HepG2 (cell line): ENCODE results near the gene LARP1. TPM values are rescaled to one million over a fixed set of nuclear protein-coding genes. Genes with fewer than 3 reads are reported as not detected.

Experiments used
- ATF7 ChIP-seq, 2 experiments: fragments of 450-650 bp in 1 of 2; sonication (generic) in 1 of 2; formaldehyde crosslinking in 1 of 2; IDR thresholded peaks; 2 replicates each; pipeline versions ENCODE4 v1.4.0 to v1.6.1; 2016 to 2020; ENCODE audit warnings: antibody characterized with exemption in 1 of 2, mild to moderate bottlenecking in 1 of 2, missing genetic modification reagents in 1 of 2
- CAMTA2 ChIP-seq: sonication (generic); formaldehyde crosslinking; IDR thresholded peaks from 2 replicates; pipeline ENCODE4 v1.4.0; 2020; ENCODE audit warnings: mild to moderate bottlenecking, missing genetic modification reagents, borderline replicate concordance
- CEBPG ChIP-seq: IDR thresholded peaks from 2 replicates; pipeline ENCODE4 v1.6.1; 2016
- CHD2 ChIP-seq: IDR thresholded peaks from 2 replicates; pipeline ENCODE4 v1.6.1; 2011; ENCODE audit warnings: low read depth, low read length, improper control_type of control experiment
- ESRRA ChIP-seq: sonication (generic); formaldehyde crosslinking; IDR thresholded peaks from 2 replicates; pipeline ENCODE4 v1.5.1; 2020; ENCODE audit warnings: mild to moderate bottlenecking, low read depth, missing genetic modification reagents
- HOXA5 ChIP-seq: sonication (generic); formaldehyde crosslinking; IDR thresholded peaks from 2 replicates; pipeline ENCODE4 v1.4.0; 2020; ENCODE audit warnings: missing genetic modification reagents
- KLF9 ChIP-seq: IDR thresholded peaks from 2 replicates; pipeline ENCODE4 v1.6.1; 2016; ENCODE audit warnings: low read depth
- NONO ChIP-seq, 2 experiments: fragments of 450-650 bp in 1 of 2; sonication (generic) in 1 of 2; formaldehyde crosslinking in 1 of 2; IDR thresholded peaks in 1 of 2; conservative IDR thresholded peaks in 1 of 2; 2 replicates each; pipeline versions ENCODE4 v1.6.1 to v1.8.0; 2017 to 2022; ENCODE audit warnings: mild to moderate bottlenecking in 1 of 2, missing genetic modification reagents in 1 of 2, moderate library complexity in 1 of 2
- PHF5A ChIP-seq: IDR thresholded peaks from one replicate; pipeline ENCODE4 v1.6.1; 2018; ENCODE audit warnings: low read depth, missing genetic modification reagents; ENCODE audit not compliant: unreplicated experiment
- PLRG1 ChIP-seq: fragments of 450-650 bp; conservative IDR thresholded peaks from 2 replicates; pipeline ENCODE4 v1.6.1; 2016
- SMYD3 ChIP-seq: sonication (generic); formaldehyde crosslinking; IDR thresholded peaks from 2 replicates; pipeline ENCODE4 v1.8.1; 2023; ENCODE audit warnings: mild to moderate bottlenecking, missing genetic modification reagents
- SRSF1 ChIP-seq: fragments of 200-400 bp; formaldehyde crosslinking; optimal IDR thresholded peaks from 2 replicates; pipeline ENCODE3; 2017; ENCODE audit warnings: mild to moderate bottlenecking, low read depth, low read length, moderate library complexity
- XRCC5 ChIP-seq: fragments of 200-400 bp; formaldehyde crosslinking; optimal IDR thresholded peaks from 2 replicates; pipeline ENCODE3; 2017; ENCODE audit warnings: mild to moderate bottlenecking, low read length
- ZBED4 ChIP-seq: sonication (generic); formaldehyde crosslinking; IDR thresholded peaks from 2 replicates; pipeline ENCODE4 v1.4.0; 2020; ENCODE audit warnings: missing genetic modification reagents, borderline replicate concordance
- ZBTB2 ChIP-seq: sonication (generic); formaldehyde crosslinking; IDR thresholded peaks from 2 replicates; pipeline ENCODE4 v1.8.0; 2022; ENCODE audit warnings: low read depth, missing genetic modification reagents
- ZNF20 ChIP-seq: sonication (generic); formaldehyde crosslinking; IDR thresholded peaks from 2 replicates; pipeline ENCODE4 v1.4.0; 2020; ENCODE audit warnings: mild to moderate bottlenecking, moderate library complexity, missing genetic modification reagents
- ZNF510 ChIP-seq: sonication (generic); formaldehyde crosslinking; IDR thresholded peaks from 2 replicates; pipeline ENCODE4 v1.4.0; 2020; ENCODE audit warnings: low read depth, mild to moderate bottlenecking, missing genetic modification reagents
- ZNF547 ChIP-seq: sonication (generic); formaldehyde crosslinking; IDR thresholded peaks from 2 replicates; pipeline ENCODE4 v1.5.1; 2020; ENCODE audit warnings: mild to moderate bottlenecking, missing genetic modification reagents
- ZNF567 ChIP-seq: sonication (generic); formaldehyde crosslinking; IDR thresholded peaks from 2 replicates; pipeline ENCODE4 v1.8.1; 2023; ENCODE audit warnings: mild to moderate bottlenecking, missing genetic modification reagents, borderline replicate concordance
- ZNF570 ChIP-seq: sonication (generic); formaldehyde crosslinking; IDR thresholded peaks from 2 replicates; pipeline ENCODE4 v1.4.0; 2020; ENCODE audit warnings: mild to moderate bottlenecking, missing genetic modification reagents, borderline replicate concordance
- ZNF776 ChIP-seq: sonication (generic); formaldehyde crosslinking; IDR thresholded peaks from 2 replicates; pipeline ENCODE4 v1.4.0; 2020; ENCODE audit warnings: mild to moderate bottlenecking, missing genetic modification reagents
- ZNF777 ChIP-seq: sonication (generic); formaldehyde crosslinking; IDR thresholded peaks from 2 replicates; pipeline ENCODE4 v1.4.0; 2020; ENCODE audit warnings: missing genetic modification reagents
- ZUFSP ChIP-seq: sonication (generic); formaldehyde crosslinking; IDR thresholded peaks from 2 replicates; pipeline ENCODE4 v1.9.0; 2021; ENCODE audit warnings: missing genetic modification reagents, mild to moderate bottlenecking, borderline replicate concordance
- polyA plus RNA-seq, 8 experiments: library from polyadenylated mRNA; depleted of rRNA in 3 of 8; stranded (reverse) in 7 of 8; unstranded in 1 of 8; fragments of >200 nt; fragmentation: Illumina TruSeq in 4 of 8; extraction: Trizol in 4 of 8; gene quantifications; 2 replicates each; pipeline versions ENCODE4 v1.2.1 to v1.2.3, GENCODE V29; 2011 to 2016; ENCODE audit warnings: low read depth in 4 of 8, missing spikeins in 1 of 8, mixed read lengths in 1 of 8; ENCODE audit not compliant: insufficient read depth in 1 of 8
- total RNA-seq, 5 experiments: library from RNA; depleted of rRNA; stranded (reverse); fragments of >200 nt; fragmentation: Illumina TruSeq; extraction: Trizol; gene quantifications; 2 replicates each; pipeline ENCODE4 v1.2.3, GENCODE V29; 2016; ENCODE audit warnings: low read depth in 1 of 5

The LARP1 gene
- total and polyA plus RNA-seq, 2 of the 13 experiments (the other 11 are each of a cell fraction or from before 2014, with no cell fraction given): 45.2 to 61.4 TPM

- TF ChIP-seq ZBTB2 (CRISPR knock-in tag) (peak; percentile 84; the same call in 1 of the 2 replicates), SRSF1 (no peak), HOXA5 (no peak), ZUFSP (CRISPR knock-in tag) (no peak), ZNF570 (CRISPR knock-in tag) (no peak), CHD2 (no peak; the same call in 1 of the 2 replicates), ATF7 (IDR thresholded peaks at IDR 0.05) (no peak), ATF7 (CRISPR knock-in tag; IDR thresholded peaks at IDR 0.05) (no peak), ZNF777 (no peak; the same call in 1 of the 2 replicates), ZNF567 (CRISPR knock-in tag) (no peak), CAMTA2 (CRISPR knock-in tag) (no peak), XRCC5 (peak; percentile 64), SMYD3 (CRISPR knock-in tag) (no peak), NONO (IDR thresholded peaks at IDR 0.05) (no peak), NONO (CRISPR knock-in tag; conservative IDR thresholded peaks at IDR 0.05) (peak; percentile 75; the same call in 1 of the 2 replicates), ZNF776 (CRISPR knock-in tag) (peak; percentile 48; the same call in 1 of the 2 replicates), ZNF510 (CRISPR knock-in tag) (no peak), ESRRA (CRISPR knock-in tag) (no peak; the same call in 1 of the 2 replicates), PLRG1 (no peak), ZBED4 (CRISPR knock-in tag) (no peak), CEBPG (CRISPR knock-in tag) (peak; percentile 95), ZNF547 (CRISPR knock-in tag) (peak; percentile 36; the same call in 1 of the 2 replicates), PHF5A (CRISPR knock-in tag) (no peak), KLF9 (no peak), ZNF20 (no peak)
Measured at GRCh38 chr5:154754460-154755360, 467 bp upstream of the LARP1 start (continued).
